ENCODE measurements around the gene PIK3C2G.

DNA sequence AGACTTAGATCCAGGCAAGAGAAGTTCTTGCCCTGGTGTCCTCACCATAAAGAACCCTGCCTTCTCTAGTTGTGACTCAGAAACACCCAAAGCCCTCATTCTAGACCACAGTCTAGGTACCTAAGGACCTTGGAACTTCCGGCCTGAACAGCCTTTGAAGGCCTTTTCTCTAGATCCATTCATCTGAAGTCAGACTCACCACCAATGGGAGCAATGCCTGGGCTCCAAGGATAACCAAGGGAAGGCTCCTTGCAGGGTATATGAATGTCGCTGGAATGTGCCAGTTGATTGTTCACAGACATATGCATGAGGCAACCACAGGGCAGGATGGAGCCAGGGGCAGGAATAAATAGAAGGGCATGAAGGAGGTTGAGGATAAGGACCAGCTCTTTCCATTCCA is 390.2 kb downstream of the PIK3C2G start:
- TF ChIP-seq, protein P1, sequence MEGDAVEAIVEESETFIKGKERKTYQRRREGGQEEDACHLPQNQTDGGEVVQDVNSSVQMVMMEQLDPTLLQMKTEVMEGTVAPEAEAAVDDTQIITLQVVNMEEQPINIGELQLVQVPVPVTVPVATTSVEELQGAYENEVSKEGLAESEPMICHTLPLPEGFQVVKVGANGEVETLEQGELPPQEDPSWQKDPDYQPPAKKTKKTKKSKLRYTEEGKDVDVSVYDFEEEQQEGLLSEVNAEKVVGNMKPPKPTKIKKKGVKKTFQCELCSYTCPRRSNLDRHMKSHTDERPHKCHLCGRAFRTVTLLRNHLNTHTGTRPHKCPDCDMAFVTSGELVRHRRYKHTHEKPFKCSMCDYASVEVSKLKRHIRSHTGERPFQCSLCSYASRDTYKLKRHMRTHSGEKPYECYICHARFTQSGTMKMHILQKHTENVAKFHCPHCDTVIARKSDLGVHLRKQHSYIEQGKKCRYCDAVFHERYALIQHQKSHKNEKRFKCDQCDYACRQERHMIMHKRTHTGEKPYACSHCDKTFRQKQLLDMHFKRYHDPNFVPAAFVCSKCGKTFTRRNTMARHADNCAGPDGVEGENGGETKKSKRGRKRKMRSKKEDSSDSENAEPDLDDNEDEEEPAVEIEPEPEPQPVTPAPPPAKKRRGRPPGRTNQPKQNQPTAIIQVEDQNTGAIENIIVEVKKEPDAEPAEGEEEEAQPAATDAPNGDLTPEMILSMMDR (IDR thresholded peaks at IDR 0.05; ENCODE audit: insufficient read depth, low read length), result no peak
- TF ChIP-seq, protein P2, sequence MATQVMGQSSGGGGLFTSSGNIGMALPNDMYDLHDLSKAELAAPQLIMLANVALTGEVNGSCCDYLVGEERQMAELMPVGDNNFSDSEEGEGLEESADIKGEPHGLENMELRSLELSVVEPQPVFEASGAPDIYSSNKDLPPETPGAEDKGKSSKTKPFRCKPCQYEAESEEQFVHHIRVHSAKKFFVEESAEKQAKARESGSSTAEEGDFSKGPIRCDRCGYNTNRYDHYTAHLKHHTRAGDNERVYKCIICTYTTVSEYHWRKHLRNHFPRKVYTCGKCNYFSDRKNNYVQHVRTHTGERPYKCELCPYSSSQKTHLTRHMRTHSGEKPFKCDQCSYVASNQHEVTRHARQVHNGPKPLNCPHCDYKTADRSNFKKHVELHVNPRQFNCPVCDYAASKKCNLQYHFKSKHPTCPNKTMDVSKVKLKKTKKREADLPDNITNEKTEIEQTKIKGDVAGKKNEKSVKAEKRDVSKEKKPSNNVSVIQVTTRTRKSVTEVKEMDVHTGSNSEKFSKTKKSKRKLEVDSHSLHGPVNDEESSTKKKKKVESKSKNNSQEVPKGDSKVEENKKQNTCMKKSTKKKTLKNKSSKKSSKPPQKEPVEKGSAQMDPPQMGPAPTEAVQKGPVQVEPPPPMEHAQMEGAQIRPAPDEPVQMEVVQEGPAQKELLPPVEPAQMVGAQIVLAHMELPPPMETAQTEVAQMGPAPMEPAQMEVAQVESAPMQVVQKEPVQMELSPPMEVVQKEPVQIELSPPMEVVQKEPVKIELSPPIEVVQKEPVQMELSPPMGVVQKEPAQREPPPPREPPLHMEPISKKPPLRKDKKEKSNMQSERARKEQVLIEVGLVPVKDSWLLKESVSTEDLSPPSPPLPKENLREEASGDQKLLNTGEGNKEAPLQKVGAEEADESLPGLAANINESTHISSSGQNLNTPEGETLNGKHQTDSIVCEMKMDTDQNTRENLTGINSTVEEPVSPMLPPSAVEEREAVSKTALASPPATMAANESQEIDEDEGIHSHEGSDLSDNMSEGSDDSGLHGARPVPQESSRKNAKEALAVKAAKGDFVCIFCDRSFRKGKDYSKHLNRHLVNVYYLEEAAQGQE (IDR thresholded peaks at IDR 0.05; ENCODE audit: insufficient replicate concordance, low read depth), result no peak
- no peak for TF ChIP-seq POLR2AphosphoS5 (IDR thresholded peaks at IDR 0.05; ENCODE audit: low read depth)

All from HL-60 (cell line).